K562 (cell line): ENCODE data around the gene BMS1. TPM values are rescaled to one million over a fixed set of nuclear protein-coding genes. Genes with fewer than 3 reads are reported as not detected.
A peak's percentile ranks its signal among the peaks of the same experiment; 100 is the strongest.

Experiments
- ARID4B ChIP-seq: sonication (generic); formaldehyde crosslinking; IDR thresholded peaks from 2 replicates; pipeline ENCODE4 v1.8.0; 2022; ENCODE audit warnings: mild to moderate bottlenecking, missing genetic modification reagents
- BACH1 ChIP-seq: fragments of 200-800 bp; sonication (Bioruptor generic); IDR thresholded peaks from 2 replicates; pipeline ENCODE4 v1.6.1; 2016; ENCODE audit warnings: missing genetic modification characterization, missing compliant biosample characterization
- CBFA2T2 ChIP-seq: fragments of 450-650 bp; conservative IDR thresholded peaks from 2 replicates; pipeline ENCODE4 v1.6.1; 2017; ENCODE audit warnings: mild to moderate bottlenecking
- CC2D1A ChIP-seq: fragments of 450-650 bp; IDR thresholded peaks from 2 replicates; pipeline ENCODE4 v1.6.1; 2017; ENCODE audit warnings: mild to moderate bottlenecking
- CREB1 ChIP-seq, 2 experiments: sonication (generic) in 1 of 2; formaldehyde crosslinking in 1 of 2; IDR thresholded peaks; 2 replicates each; pipeline versions ENCODE4 v1.6.1 to v1.8.0; 2012 to 2022; ENCODE audit warnings: inconsistent platforms in 1 of 2, mild to moderate bottlenecking in 1 of 2, missing genetic modification reagents in 1 of 2, moderate library complexity in 1 of 2
- IRF1 ChIP-seq: sonication (generic); formaldehyde crosslinking; IDR thresholded peaks from 2 replicates; pipeline ENCODE4 v1.8.0; 2022; ENCODE audit warnings: missing genetic modification reagents, mild to moderate bottlenecking, borderline replicate concordance
- KAT8 ChIP-seq: fragments of 450-650 bp; IDR thresholded peaks from 2 replicates; pipeline ENCODE4 v1.6.1; 2016; ENCODE audit warnings: low read depth, mild to moderate bottlenecking
- POLR2AphosphoS5 ChIP-seq: IDR thresholded peaks from 2 replicates; pipeline ENCODE4 v1.6.1; 2011; ENCODE audit warnings: mild to moderate bottlenecking, low read depth, low read length, moderate library complexity; ENCODE audit not compliant: control insufficient read depth, insufficient read depth
- PURB ChIP-seq: sonication (generic); formaldehyde crosslinking; IDR thresholded peaks from 2 replicates; pipeline ENCODE4 v1.9.0; 2021; ENCODE audit warnings: low read depth, mild to moderate bottlenecking, missing genetic modification reagents
- RFX1 ChIP-seq: fragments of 450-650 bp; IDR thresholded peaks from 2 replicates; pipeline ENCODE4 v1.6.1; 2016; ENCODE audit warnings: mild to moderate bottlenecking, moderate library complexity
- SMARCA4 ChIP-seq: fragments of 450-650 bp; IDR thresholded peaks from 2 replicates; pipeline ENCODE4 v1.6.1; 2016
- SP2 ChIP-seq: IDR thresholded peaks from 2 replicates; pipeline ENCODE4 v1.6.1; 2011; ENCODE audit warnings: mild to moderate bottlenecking, low read depth, low read length, moderate library complexity; ENCODE audit not compliant: poor library complexity, severe bottlenecking; ENCODE audit errors: extremely low read depth
- TAF15 ChIP-seq: fragments of 200-400 bp; formaldehyde crosslinking; IDR thresholded peaks from 2 replicates; pipeline ENCODE4 v1.6.1; 2017; ENCODE audit warnings: mild to moderate bottlenecking, low read depth, low read length, moderate library complexity
- TBL1XR1 ChIP-seq, 2 experiments: IDR thresholded peaks; 2 replicates each; pipeline ENCODE4 v1.6.1; 2012; ENCODE audit warnings: improper control_type of control experiment in 2 of 2, low read length in 2 of 2, mild to moderate bottlenecking in 1 of 2
- ZHX1 ChIP-seq: fragments of 150-350 bp; conservative IDR thresholded peaks from 2 replicates; pipeline ENCODE4 v1.6.1; 2014; ENCODE audit warnings: low read length
- ZNF324 ChIP-seq: fragments of 250-450 bp; sonication (Bioruptor Pico); IDR thresholded peaks from 2 replicates; pipeline ENCODE4 v1.4.0; 2020; ENCODE audit warnings: mild to moderate bottlenecking
- ZNF589 ChIP-seq: fragments of 200-800 bp; sonication (Bioruptor generic); IDR thresholded peaks from 2 replicates; pipeline ENCODE4 v1.6.1; 2016; ENCODE audit warnings: low read depth, missing genetic modification characterization, missing compliant biosample characterization
- ZNF717 ChIP-seq: fragments of 250-450 bp; sonication (Bioruptor Pico); IDR thresholded peaks from 2 replicates; pipeline ENCODE4 v1.5.0; 2021
- ZNF766 ChIP-seq: fragments of 200-800 bp; sonication (Bioruptor generic); conservative IDR thresholded peaks from 2 replicates; pipeline ENCODE4 v1.6.1; 2016; ENCODE audit warnings: missing genetic modification characterization, missing compliant biosample characterization
- polyA plus RNA-seq, 8 experiments: library from polyadenylated mRNA; depleted of rRNA in 4 of 8; stranded (reverse) in 5 of 8; unstranded in 3 of 8; fragments of >200 nt; fragmentation: Nextera tagmentation in 2 of 8; fragmentation: Illumina TruSeq in 1 of 8; extraction: Ambion mirVana in 2 of 8; extraction: Trizol in 1 of 8; gene quantifications; 2 replicates each; pipeline versions ENCODE4 v1.2.1 to v1.2.3, GENCODE V29; 2011 to 2014; ENCODE audit warnings: inconsistent platforms in 1 of 8, missing spikeins in 1 of 8
- total RNA-seq, 7 experiments: library from RNA; depleted of rRNA in 6 of 7; stranded (reverse); fragments of >200 nt in 6 of 7; fragmentation: Illumina TruSeq in 2 of 7; extraction: Trizol in 2 of 7; gene quantifications; 2 replicates each; pipeline versions ENCODE4 v1.2.1 to v1.2.3, GENCODE V29; 2011 to 2021; ENCODE audit warnings: low replicate concordance in 1 of 7

Gene BMS1
- total and polyA plus RNA-seq, 9 of the 15 experiments (the other 6 are each of a cell fraction or from before 2014, with no cell fraction given) = 11.1 to 46.9 (median 32.7) TPM

- TF ChIP-seq PURB (CRISPR knock-in tag) = no peak
- peak; percentile 93 for TF ChIP-seq ZNF766 (CRISPR knock-in tag)
- TF ChIP-seq RFX1 = no peak
- TF ChIP-seq ZNF717 = no peak
- peak; percentile 84 for TF ChIP-seq ZNF589 (CRISPR knock-in tag)
- no peak for TF ChIP-seq BACH1 (tag)
- no peak for TF ChIP-seq TAF15
- peak; percentile 84 for TF ChIP-seq KAT8
- no peak for TF ChIP-seq ARID4B
- TF ChIP-seq SP2 = no peak
- TF ChIP-seq TBL1XR1 (IDR thresholded peaks at IDR 0.05; ENCODE audit: low read length in 2 of 2) = peak; percentile 69 to 92; a peak in 3 of 4 replicates
- peak; percentile 93 for TF ChIP-seq SMARCA4
- peak; percentile 86 for TF ChIP-seq CC2D1A
- no peak for TF ChIP-seq ZHX1
- TF ChIP-seq IRF1 (CRISPR knock-in tag) = no peak
- peak; percentile 77 for TF ChIP-seq POLR2AphosphoS5
- TF ChIP-seq CREB1 (IDR thresholded peaks at IDR 0.05) = peak; percentile 58; the same call in 1 of the 2 replicates
- TF ChIP-seq CREB1 (CRISPR knock-in tag; IDR thresholded peaks at IDR 0.05) = no peak
- TF ChIP-seq CBFA2T2 = peak; percentile 97
- 0 out of 2 replicates have a peak, but pooled peaks have one; percentile 4 for TF ChIP-seq ZNF324 (CRISPR knock-in tag)
Observed at GRCh38 chr10:42768581-42769152, 13.9 kb upstream of the BMS1 start (continued).
